NCI-H128 (cell line): Measurements from ENCODE around the gene ZNF681.
"Not testable (repeated sequence)": the region's sequence is repeated elsewhere in the genome, so short reads cannot be mapped to it uniquely, and the experiment has no call there.

ENCODE experiments used
- DNase-seq: peaks from one replicate; lab custom pipeline; 2025; ENCODE audit not compliant: unreplicated experiment; lab: John Stamatoyannopoulos, UW

The ZNF681 gene

GRCh38 chr19:23698711-23699520 is 59.8 kb downstream of the ZNF681 start:
- no peak for DNase-seq

GRCh38 chr19:23692937-23693336 is 65.8 kb downstream of the ZNF681 start:
- DNase-seq, result not testable (repeated sequence)
